ENCODE results near the gene DCBLD2.
A peak's percentile ranks its signal among the peaks of the same experiment; 100 is the strongest.
"Not testable (repeated sequence)": the region's sequence is repeated elsewhere in the genome, so short reads cannot be mapped to it uniquely, and the experiment has no call there.

Gene DCBLD2

GRCh38 chr3:98893740-98894139, 7.8 kb downstream of the DCBLD2 start:
- no peak for DNase-seq

- DNase-seq: no peak
Measured at GRCh38 chr3:98892263-98892662, 9.2 kb downstream of the DCBLD2 start.

GRCh38 chr3:98890965-98891910, 10.3 kb downstream of the DCBLD2 start:
- DNase-seq: no peak

DNA sequence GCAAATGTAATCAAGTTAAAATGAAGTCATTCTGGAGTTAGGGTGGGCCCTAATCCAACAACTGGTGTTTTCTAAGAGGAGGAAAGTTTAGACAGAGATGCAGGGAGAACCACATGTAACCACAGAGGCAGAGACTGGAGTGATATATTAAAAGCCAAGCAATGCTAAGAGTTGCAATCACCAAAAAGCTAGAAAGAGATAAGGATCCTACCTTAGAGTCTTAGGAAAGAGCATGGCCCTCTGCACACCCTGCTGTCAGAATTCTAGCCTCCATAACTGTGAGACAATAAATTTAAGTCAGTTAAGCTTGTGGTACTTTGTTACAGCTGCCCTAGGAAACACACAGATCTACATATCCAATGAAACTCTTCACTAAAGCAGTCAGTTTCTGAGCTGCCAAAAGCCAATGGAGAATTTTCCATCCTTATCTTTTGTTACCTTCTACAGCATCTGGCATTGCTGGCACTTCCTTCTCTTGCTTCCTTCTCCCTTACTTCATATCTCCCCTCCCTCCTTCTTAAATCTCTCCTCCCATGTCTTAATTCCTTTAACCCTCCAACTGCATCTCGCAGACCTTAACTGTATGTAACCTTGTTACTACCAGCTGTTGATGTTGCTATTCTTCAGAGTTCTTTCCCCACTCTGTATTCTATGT, 11.2 kb downstream of the DCBLD2 start:
- no peak for DNase-seq

DNA sequence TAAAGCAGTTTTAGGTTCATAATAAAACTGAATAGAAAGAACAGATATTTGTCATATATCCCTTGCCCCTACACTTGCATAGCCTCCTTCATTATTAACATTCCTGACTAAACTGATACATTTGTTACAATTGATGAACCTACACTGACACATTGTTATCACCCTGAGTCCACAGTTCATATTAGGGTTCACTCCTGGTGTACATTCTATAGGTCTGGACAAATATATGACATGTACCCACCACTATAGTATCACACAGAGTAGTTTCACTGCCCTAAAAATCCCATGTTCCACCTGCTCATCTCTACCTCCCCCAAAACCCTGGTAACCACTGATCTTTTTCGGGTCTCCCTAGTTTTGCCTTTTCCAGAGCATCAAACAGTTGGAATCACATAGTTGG, 13.8 kb downstream of the DCBLD2 start:
- DNase-seq: no peak

- no peak for DNase-seq
Measured at GRCh38 chr3:98886525-98886924, 15.0 kb downstream of the DCBLD2 start.

- no peak for DNase-seq
Measured at GRCh38 chr3:98885851-98886250, 15.6 kb downstream of the DCBLD2 start.

GRCh38 chr3:98884675-98885371, 16.7 kb downstream of the DCBLD2 start:
- DNase-seq: no peak

DNA sequence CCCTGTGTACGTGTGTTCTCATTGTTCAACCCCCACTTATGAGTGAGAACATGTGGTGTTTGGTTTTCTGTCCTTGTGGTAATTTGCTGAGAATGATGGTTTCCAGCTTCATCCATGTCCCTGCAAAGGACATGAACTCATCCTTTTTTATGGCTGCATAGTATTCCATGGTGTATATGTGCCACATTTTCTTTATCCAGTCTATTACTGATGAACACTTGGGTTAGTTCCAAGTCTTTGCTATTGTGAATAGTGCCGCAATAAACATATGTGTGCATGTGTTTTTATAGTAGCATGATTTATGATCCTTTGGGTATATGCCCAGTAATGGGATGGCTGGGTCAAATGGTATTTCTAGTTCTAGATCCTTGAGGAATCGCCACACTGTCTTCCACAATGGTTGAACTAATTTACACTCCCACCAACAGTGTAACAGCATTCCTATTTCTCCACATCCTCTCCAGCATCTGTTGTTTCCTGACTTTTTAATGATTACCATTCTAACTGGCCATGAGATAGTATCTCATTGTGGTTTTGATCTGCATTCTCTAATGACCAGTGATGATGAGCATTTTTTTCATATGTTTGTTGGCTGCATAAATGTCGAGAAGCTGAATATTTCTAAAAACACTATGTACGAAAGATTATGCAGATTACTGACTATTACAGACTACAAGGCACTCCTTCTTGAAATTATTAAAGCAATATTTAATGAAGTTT, 18.7 kb downstream of the DCBLD2 start:
- DNase-seq: not testable (repeated sequence)

DNA sequence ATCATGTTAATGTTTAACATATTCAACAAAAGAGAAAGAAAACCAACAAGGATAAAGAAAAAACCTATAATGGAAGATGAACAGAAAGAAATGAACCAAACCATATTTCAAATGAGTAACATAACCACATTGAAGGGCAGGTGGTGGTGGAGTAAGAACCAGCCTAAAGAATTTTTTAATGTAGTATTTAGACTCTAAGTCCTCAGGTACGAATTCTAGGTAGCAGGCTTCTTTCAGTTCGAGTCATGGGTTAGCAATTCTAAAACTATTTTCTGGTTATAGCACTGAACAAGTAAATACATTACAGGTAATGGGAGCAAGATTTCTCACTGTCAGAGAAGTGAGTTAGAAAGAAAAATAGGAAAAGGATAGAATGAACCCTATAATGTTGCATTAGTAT, 24.4 kb downstream of the DCBLD2 start:
- no peak for DNase-seq

GRCh38 chr3:98875535-98875934, 26.0 kb downstream of the DCBLD2 start:
- DNase-seq: no peak

- no peak for DNase-seq
Measured at GRCh38 chr3:98874602-98875249, 26.8 kb downstream of the DCBLD2 start.

DNA sequence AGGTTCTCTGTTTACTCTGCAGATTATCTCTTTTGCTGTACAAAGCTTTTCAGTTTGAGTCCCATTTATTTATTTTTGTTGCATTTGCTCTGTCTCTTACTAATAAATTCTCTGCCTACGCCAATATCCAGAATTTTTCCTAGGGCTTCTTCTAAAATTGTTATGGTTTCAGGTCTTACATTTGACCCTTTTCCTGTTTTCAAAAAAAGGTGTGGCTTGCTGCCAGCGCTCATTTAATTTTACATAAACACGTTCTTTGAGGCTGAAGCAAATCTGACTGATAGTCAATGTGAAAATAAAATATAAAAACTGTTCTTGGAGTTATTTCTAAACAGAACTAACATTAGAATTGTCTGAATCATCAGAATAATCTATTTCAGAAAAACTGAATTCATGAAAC, 32.1 kb downstream of the DCBLD2 start:
- DNase-seq: no peak

- peak in 1 of 58 donors; percentile 2 for DNase-seq
Measured at GRCh38 chr3:98857971-98858370, 43.5 kb downstream of the DCBLD2 start.

DNA sequence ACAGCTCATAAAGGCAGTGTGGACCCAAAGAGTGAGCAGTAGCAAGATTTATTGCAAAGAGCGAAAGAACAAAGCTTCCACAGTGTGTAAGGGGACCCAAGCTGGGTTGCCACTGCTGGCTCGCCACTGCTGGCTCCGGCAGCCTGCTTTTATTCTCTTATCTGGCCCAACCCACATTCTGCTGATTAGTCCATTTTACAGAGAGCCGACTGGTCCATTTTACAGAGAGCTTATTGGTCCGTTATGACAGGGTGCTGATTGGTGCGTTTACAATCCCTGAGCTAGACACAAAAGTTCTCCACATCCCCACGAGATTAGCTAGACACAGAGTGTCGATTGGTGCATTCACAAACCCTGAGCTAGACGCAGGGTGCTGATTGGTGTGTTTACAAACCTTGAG, 44.2 kb downstream of the DCBLD2 start:
- not testable (repeated sequence) for DNase-seq

GRCh38 chr3:98856724-98857123, 44.8 kb downstream of the DCBLD2 start:
- DNase-seq: no peak

- peak in 1 of 58 donors; percentile 2 for DNase-seq
Measured at GRCh38 chr3:98855806-98856400, 45.6 kb downstream of the DCBLD2 start.

- DNase-seq: no peak
Measured at GRCh38 chr3:98848108-98848507, 53.4 kb downstream of the DCBLD2 start.

GRCh38 chr3:98846101-98846500, 55.4 kb downstream of the DCBLD2 start:
- no peak for DNase-seq

- no peak for DNase-seq
Measured at GRCh38 chr3:98843266-98843959, 58.1 kb downstream of the DCBLD2 start.
